CD4-positive, alpha-beta T cell treated with Interleukin-1 beta for 1 hour (primary cell): ENCODE data around the gene SAP25.
"Not testable (repeated sequence)": the region's sequence is repeated elsewhere in the genome, so short reads cannot be mapped to it uniquely, and the experiment has no call there.

Experiments
- DNase-seq, 2 donors: peaks; one replicate each; pipeline ENCODE4 v3.0.0-alpha.2; 2020 to 2022

The SAP25 gene

DNA sequence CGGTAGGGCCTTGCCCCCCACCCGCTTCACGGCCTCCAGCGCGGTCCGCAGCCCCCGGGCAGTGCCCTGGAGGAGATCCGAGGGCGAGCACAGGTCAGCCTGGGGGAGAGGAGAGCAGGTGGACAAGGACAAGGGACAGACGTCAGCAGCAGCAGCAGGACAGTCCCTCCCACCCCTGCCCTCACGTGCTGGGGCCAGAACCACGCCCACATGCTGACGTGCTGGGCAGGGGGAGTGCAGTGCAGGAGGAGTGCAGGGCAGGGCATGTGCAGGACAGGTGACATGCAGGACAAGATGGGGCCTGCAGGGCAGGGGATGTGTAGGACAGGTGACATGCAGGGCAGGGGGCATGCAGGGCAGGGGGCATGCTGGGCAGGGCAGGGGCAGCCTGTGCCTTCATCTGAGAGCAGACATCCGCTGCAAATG, 1.5 kb upstream of the SAP25 start:
- no peak for DNase-seq

DNA sequence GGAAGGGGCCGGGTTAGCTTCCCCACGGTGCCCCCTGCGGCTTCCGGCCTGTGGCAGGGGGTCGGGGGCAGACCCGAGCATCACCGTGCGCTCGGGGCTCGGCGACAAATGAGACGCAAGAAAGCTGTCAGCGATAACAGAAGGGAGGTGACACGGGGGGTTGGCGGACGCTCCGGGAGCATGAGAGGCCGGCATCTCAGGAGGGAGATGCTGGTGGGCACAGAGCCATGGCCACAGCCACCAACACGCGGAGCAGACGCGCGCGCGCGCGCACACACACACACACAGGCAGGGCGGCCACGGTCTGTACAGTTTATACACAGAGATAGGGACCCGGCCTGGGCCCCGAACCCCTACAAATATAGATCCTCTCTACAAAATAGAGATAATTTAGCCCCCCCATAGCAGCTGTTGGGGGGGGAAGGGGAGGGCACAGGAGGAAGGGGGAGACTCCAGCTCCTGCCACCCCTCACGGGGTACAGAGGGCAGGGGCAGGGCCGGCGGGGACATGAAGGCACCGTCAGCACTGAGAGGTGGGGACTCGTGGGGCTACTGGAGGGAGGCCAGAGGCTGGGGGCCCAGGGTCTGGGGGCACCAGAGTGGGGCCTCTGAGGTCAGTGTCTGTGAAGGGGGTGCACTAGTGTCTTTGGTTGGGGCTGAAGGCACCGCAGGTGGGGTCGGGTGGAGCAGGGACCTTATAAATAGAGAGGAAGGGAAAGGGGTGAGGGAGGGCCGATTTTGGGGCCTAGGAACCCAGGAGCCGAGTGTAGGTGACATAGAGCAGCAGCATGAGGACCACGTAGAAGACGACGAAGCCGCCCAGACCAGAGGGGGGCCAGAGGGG, 884 bp upstream of the SAP25 start:
- no peak for DNase-seq

DNA sequence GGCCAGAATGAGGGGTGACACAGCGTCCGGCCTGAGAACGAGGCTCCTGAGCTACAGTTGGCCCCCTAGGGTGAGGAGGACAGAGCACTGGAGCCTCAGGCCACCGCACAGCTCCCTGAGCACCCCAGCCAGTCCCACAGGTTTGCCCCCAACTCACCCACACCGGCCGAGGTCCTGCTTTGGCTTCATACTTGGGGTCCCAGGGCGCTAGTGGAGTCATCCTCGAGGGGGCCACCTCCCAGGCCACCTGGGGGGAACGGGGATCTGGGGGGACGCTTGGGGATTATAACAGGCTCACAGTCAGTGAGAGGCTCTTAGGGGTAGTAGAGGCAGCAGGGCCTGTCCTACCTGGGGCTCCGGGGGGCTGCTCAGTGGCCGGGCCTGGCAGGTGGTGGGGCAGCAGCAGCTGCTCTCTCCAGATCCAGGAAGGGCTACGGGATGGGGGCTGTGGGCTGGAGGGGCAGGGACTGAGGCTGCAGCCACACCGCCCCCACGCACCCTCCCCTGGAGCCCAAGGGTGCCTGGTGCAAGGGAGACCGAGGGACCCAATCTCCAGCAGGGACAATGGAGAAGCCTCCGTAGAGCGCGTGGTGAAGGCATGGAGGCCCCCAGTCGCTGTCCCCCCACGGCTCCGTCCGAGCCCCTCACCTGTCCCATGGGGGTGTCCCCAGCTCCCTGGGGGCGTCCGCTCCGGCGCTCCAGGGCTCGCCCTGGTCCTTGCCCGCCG, 588 bp downstream of the SAP25 start:
- no peak for DNase-seq

DNA sequence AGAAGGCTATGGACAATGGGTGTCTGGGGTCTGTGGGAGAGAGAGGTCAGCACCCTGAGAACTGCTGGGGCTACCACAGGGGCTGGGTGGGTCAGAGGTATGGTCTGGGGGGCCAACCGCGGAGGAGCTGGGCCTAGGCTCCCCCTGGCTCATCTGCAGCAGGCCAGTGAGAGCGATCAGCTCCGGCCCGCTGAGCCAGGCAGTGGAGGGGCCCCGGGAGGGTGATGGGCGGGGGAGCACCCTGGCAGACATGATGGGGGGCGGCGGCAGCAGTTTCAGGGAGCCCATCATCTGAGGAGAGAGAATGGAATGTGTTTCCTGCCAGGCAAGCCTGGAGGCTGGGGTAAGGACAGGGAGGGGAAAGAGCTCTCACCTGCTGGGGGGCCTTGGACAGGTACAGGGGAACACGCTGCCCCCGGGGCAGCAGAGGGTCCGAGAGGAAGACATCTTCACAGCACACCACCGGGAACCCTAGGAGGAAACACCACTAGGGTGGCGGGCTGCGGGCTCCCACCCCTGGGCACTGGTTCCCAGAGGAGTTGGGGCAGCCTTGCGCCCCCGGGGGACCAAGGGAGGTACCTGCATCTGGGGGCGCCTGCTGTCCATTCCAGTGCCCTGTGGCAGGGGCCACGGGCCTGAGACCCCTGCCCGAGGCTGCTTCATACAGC, 1.3 kb downstream of the SAP25 start:
- DNase-seq = no peak

DNA sequence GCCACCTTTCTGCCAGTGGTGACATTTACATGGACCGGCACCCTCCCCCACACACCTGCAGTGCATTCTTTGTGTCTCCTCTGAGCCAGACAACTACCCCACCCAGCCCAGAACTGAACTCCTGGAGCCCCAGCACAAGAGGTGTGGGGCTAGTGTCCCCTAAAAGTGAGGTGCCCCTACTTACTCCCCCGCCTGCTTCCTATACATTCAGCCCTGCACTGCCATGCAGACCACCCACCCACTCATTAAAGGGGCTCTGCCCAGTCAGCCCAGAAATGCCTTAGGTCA, 1.9 kb downstream of the SAP25 start:
- no peak for DNase-seq

DNA sequence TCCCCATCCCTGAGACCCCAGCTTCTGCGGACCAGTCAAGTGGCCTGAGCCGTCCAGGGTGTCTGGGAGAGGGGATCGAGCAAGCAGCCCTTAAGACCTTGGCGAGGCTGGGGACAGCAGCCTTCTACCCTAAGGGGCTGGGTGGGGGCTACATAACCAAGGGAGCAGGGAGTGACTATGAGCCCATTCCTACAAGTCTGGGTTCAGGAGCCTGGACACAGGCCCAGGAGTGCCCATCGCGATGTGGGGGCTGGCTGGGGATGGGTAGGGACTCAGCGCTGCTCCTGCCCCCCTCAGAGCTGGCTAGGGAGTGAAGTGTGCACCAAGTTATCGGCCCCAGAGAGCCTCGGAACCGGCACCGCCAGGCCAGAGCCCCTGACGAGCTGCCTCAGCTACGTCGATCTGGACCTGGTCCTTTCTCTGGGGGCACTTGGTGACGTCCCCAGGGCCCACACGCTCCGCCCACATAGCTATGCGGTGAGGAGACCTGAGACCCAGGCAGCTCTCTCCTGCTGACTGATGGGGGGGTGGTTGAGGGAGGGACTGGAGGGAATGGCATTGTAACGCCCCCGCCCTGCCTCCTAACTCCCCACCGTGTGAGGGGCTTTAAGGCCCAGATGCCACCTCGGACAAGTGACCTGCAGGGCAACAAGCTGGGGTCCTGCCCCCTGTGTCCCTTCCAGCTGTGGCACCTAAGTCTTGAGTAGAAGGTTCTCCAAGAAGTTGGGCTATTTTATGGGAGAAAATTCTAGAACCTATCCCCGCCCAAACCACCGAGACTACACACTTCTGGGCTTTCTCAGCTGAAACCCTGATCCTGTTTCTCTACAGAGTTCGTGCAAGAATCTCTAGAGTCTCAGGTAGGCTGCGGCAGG, 2.5 kb downstream of the SAP25 start:
- DNase-seq = no peak

DNA sequence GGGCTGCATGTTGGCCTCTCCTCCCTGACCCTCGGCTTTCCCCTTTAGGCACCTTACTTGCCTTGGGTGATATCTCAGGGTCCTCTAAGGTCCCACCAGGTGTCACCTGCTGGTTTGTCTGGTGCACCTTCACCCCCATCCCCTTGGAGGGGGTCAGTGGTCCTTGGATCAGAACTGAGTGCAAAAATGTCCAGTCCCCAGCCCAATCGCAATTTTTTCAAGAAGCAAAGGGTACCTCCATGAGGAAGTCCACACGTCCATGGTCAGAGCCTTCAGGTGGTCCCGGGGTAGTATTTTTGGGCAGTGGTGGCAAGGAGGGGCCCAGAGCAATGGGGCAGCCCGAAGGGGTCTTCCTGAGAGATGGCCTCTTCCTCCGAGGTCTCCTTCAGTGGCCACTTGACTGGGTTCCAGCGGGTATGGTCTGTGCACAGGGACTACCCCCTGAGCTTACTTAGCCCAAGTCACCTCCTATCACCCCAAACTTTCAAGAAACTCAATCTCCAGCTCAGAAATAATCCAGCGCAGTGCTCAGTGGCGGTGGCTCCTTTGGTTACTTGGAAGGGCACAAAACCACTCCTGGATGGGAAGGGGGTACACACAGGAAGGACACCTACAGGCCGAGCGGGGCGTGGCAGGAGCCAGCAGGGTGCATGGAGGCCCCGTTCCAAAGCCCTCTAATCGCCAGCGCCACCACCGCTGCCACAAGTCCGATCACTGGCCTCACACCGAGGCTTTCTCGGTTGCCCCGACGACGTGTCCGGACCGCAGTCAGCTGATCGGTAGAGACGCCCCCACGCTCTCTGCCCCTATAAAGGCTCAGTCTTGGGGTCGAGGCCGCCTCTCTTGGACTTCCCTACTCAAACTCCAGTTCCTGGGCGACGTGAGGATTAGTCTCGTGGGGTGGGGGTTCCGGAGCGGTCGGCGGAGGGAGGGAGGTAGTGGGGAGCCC, 4.5 kb downstream of the SAP25 start:
- peak; percentile 57 to 59 for DNase-seq

DNA sequence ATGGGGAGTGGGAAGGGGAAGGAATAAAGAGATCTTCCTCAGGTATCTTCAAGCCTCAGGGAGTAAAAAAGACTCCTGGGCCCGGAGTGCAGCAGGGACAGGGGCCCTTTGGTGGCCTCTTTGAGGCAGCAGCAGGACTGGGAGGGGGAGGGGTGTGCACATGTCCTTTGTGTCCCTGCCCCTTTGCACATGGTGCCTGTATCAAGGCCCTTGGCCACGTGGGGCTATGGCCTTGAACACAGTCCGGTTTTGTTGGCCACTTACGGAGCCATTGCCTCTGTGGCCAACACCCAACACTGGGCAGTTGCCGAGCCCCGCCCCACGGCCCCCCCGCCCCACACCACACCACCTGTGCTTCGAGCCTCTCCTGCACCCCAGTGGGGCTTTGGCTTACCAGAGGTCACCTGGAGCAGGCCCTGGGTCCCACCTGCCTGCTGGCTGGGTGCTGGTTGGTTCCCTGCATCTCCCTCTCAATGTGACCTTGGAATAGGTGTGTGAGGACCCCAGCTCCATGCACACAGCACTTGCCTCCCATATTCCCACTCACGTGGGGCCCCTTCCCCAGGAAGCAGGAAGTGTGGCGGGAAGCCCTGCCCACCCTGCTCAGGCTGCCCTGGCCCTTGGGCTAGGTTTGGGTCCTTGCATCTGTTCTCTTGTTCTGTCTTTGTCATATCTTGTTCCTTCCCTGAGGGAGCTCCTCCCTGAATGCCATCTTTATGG, 5.4 kb downstream of the SAP25 start:
- DNase-seq = no peak

DNA sequence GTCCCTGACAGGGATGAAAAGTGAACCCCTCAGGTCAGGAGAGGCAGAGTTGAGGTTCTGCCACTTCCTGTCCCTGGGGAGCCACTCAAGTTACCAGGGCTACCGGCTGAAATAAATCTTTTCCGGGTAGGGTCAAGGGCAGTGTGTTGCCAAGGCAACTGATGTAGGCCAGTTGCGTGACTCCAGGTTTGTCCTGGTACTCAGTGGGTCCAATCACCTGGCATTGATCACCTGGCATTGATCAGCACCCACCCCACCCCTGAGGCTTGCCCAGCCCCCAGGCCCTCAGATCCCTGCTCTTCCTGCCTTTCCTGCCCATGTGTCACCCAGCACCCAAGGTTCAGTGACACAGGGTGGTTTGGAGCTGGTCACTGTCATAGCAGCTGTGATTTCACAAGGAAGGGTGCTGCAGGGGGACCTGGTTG, 5.9 kb downstream of the SAP25 start:
- no peak for DNase-seq

DNA sequence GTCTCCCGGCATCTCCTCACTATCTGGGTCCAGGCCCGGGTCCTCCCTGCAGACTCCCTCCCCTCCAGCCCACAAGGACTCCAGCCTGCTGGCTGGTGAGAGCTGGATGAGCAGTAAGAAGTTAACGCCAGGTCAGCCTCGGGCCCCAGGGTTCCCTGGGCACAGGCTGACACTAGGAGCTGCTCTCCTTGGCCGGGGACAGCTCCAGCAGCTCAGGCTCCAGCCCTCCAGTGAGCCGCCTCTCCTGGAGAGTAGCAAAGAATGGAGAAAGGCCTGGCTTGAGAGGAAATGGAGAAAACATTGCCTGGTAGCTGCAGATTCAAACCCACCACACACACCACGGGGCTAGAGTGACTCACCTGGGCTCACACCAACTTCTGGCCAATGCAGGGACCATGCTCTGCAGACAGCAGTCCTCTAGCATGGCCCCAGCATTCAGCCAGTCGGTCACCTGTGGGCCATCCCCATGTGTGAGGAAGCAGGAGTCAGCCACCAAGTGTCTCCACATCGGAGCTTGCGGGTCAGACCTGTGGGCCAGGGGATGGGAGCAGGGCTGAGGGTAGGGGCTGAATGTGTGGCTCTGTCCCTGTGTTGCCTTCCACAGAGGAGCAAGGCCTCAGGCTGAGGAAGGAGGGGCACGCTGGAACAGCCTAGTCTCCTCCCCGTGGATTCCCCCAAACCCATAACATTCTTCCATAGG, 6.5 kb downstream of the SAP25 start:
- no peak for DNase-seq

DNA sequence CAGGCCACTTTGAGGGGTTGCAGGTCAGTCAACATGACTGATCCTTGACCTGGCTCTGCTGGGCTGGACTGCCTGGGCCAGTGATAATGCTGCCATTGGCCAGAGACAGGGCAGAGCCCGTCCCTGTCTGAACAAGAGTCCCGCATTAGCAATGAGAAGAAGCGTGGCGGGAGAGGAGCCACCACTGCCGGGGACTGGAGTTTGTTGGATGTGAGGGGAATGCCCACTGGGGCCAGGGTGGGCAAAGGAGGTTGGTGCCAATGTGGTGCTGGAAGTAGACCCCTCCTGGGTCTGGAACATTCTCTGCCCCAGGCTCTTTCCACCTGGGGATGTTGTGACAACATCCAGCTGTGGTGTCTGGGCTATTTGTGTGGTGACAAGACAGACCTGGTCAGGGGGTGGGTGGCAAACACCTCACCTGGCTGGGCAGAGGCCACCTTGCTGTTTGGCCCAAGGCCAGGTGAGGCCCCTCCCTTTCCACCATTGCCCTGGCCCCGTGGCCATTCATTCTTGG, 7.6 kb downstream of the SAP25 start:
- DNase-seq = no peak

DNA sequence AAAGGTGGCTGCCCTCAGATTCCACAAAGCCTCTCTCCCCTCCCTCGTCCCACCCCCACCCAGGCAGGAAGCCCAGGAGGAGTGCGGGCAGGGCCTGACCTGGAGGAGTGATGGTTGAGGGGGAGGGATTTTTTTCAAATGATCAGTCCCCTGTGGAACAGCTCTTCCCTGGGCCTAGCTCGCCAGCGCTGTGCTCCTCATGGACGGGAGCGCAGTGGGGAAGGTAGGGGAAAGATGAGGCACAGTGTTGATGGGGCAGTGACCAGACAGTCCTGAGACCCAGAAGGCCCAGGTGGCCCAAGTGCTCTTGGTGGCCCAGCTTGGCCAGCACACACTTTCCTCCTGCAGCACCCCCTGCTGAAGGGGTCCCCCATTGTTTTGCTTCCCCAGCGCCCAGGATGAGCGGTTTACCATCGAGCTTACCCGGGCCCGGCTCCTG, 8.5 kb downstream of the SAP25 start:
- DNase-seq = no peak

DNA sequence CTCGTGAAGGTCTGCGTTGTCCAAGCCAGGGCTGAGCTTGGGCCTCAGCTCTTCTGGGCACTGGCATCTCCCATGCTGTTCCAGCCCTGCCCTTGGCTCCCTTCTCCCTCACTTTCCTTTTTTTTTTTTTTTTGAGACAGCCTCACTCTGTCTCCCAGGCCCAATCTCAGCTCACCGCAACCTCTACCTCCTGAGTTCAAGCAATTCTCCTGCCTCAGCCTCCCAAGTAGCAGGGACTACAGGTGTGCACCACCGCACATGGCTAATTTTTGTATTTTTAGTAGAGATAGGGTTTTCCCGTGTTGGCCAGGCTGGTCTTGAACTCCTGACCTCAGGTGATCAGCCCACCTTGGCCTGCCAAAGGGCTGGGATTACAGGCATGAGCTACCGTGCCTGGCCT, 9.3 kb downstream of the SAP25 start:
- not testable (repeated sequence) for DNase-seq

DNA sequence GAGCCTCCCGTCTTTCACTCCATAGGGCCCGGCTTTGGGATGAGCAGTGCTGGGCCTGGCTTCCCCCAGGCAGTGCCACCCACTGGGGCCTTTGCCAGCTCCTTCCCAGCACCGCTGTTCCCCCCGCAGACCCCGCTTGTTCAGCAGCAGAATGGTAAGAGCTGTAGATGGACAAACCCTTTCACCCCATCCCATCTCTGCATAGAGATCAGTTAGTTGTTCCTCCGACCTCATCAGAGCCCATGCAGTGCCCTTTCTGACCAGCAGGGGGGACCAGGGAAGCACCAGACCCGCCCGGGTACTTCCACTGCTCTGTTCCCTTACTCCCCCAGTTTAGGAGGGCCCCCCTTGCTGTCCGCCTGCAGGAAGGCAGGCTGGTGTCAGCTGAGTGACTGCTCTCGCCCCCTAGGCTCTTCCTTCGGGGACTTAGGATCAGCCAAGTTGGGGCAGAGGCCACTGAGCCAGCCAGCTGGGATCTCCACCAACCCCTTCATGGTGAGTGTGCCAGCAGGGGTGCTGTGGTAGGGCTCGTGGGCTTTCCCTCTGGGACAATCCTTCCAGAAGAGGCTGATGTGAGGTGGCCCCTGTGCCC, 9.8 kb downstream of the SAP25 start:
- DNase-seq = peak; percentile 78 to 85

DNA sequence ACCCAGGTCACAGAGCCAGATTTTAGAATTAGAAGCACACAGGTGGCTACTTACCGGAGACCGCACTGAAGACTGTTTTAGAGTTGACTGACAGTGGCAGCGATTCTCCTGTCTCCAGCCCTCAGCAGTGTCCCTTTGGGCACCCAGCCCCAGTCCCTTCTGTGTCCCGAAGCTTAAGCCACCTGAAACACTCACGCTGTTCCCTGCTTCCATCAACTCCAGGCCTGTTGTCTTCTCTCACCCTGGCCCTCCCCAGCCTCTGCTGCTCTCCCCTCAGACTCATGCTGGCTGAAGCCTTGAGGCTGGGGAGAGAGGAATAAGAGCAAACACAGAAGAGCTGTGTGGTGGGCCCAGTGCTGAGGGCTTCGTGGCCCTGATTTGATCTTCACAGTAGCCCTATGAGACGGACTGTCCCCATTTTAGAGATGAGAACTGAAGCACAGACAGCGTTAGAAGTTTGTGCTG, 10.6 kb downstream of the SAP25 start:
- no peak for DNase-seq

DNA sequence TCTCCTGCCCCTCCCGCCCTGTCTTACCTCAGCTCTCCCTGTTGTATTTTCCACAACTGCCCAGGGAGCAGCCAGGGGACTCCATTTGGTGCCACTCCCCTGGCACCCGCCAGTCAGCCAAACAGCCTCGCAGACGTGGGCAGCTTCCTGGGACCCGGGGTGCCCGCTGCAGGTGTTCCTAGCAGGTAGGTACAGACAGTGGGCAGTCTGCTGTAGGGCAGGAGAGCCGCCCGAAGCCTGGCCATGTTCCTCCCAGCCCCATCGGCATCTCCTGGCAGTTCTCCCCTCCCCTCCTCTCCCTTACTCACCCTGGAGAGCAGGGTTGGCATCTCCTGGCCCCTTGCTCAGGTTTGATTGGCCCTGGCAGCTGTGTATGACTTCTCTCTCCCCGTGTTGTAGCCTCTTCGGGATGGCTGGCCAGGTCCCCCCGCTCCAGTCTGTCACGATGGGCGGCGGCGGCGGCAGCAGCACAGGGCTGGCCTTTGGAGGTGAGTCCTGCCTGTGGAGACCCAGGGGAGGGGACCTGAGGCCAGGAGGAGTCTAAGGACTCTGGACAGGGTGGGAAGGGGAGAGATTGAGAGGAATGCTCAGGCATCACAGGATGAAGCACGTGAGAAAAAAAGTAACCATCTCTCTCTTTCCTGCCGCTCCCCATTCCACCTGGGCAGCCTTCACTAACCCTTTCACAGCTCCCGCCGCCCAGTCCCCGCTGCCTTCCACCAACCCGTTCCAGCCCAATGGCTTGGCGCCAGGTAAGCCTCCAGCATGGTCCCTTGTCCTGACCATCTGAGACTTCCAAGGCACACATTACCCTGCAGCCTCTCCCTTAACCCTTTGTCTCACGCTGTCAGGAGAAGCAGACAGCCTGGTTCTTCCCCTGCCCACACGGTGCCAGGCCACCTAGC, 11.3 kb downstream of the SAP25 start:
- no peak for DNase-seq

DNA sequence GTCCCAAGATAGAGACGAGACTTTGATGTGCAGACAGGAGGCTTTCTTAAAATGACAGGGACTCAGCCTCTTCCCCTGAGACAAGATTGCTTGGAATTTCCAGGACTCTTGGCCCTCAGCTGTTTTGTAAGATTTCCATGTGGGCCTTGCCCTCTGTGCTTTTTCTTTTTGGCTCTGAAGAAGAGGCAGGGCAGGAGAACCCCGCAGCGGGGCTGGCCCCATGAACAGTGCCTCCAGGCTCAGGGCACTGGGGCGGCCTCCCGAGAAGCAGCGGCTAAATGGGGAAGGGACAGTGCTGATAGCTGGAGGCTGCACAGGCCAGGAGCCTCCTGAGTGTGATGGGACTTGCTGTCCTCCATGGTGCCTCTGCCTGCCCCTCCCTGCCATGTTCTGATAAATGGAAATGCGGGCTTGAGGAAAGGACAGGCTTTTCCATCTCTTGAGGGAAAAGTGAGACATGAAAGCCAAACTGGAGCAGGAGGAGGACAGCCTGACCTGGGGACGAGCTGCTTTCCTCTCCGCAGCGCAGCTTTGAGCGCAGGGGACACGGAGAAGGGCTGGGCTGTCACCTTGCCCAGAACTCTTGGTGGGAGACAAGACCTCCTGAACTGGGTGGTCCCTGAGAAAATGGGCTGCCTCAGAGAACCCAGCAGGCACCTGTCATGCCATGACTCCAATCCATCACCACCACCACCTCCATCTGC, 12.1 kb downstream of the SAP25 start:
- no peak for DNase-seq

DNA sequence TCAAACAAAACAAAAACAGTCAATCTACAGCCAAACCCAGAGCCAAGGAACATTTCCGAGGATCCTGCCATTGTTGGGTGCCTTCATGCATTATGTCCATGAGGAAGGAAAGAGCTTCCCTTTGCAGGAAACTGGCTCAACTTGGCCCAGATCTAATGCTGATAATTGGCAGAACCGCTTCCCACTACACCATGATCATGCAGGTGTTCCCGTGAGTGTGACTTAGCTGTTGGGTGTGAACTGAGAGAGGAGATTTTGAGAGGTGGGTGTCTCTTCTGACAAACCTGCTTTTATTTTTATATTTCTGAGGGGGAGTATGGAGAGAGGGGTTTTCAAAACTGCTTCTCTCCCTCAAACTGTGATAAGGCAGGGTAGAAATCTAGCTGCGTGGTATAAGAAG, 14.6 kb downstream of the SAP25 start:
- no peak for DNase-seq
